GM19328 (cell line): Measurements from ENCODE around the gene ABCC8.

Experiments used
- ATAC-seq: cut with Tn5 transposase; IDR thresholded peaks from one replicate; pipeline ENCODE4 v1.9.1; 2021; ENCODE audit warnings: mild to moderate bottlenecking, moderate library complexity; ENCODE audit not compliant: unreplicated experiment

ABCC8 gene

GRCh38 chr11:17368551-17368950 is 108.1 kb downstream of the ABCC8 start:
- ATAC-seq, result no peak

- no peak for ATAC-seq
Measured at GRCh38 chr11:17366495-17366894, 110.2 kb downstream of the ABCC8 start.

DNA sequence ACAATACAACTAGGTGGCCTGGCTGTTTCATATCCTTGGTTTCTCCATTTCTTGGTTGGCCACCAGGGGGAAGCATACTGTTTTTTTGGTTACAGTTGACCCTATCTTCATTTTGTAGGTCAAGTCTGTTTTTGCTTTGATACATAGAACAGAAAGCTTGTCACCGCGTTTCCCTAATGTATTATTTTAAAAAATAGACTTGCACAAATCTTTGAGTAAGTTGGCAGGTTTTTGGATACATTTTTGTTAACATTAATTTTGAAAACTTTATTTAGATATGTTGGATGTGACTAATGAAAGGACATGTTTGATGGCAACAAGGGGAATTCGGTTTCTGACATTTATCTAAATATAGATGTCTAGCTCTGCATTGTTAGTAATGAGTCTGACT is 122.0 kb downstream of the ABCC8 start:
- no peak for ATAC-seq

- ATAC-seq, result no peak
Measured at GRCh38 chr11:17353821-17354600, 122.6 kb downstream of the ABCC8 start.

DNA sequence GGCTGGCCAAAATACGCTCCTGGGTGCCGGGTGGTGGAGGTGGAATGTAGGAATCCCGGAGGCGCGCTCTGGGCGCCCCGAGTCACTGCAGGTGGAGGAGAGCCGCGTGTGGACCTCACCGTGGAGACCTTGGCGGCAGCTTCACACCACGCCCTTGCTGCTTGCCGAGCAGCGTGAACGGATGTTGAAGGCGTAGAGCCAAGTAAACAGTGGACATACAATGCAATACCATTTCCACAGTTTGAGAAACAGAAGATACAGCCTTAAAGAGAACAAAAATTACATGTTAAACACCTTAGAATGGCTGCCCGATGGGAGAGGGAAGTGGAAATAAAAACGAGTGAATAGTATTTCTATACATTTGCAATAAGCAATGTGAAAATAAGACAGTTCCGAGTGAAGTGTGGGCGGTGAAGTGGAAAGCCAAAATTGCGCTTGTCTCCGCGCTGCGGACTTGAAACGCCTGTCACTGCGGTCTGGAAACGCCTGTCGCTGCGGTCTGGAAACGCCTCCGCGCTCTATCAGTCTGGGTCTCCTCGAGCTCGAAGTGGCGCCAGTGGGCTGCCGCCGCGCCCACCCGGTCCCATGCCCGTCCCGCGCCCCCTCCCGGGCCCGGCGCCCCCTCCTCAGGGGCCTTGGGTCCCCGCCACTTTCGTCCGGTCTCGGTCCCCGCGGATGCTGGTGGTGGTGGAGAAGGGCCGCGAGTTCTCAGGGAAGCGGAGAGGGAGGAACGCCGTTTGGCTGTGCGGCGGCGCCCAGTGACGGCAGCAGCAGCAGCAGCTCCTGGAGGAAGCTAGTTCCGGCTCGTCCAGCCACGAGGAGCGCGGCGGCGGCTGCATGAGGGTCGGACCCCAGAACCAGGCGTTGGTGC is 123.5 kb downstream of the ABCC8 start:
- ATAC-seq, result no peak

GRCh38 chr11:17351510-17352176 is 125.0 kb downstream of the ABCC8 start, which contains the start of gene NCR3LG1:
Gene NCR3LG1 (plus strand): TSS chr11:17351800. CDS start chr11:17351970, 170 bp downstream.
- ATAC-seq, result no peak

GRCh38 chr11:17351172-17351509 is 125.5 kb downstream of the ABCC8 start:
- ATAC-seq, result no peak

- no peak for ATAC-seq
Measured at GRCh38 chr11:17350455-17351171, 126.0 kb downstream of the ABCC8 start.

DNA sequence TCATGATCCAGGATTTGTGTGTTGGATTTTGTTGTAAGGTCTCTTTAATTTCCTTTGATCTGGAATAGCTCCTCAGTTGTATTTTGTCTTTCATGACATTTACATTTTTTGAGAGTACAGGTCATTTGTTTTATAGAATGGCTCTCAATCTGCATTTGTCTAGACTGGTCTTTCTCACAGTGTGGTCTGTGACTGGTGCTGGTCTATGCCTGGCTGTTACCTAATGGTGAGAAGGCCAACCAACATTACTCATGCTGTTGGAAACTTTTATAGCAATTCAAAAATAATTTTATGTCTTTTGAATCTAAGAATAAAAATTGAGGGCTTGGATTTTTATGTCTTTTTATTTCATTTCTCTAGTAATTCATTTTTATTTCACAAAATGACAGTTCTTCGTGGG is 129.0 kb downstream of the ABCC8 start:
- no peak for ATAC-seq

DNA sequence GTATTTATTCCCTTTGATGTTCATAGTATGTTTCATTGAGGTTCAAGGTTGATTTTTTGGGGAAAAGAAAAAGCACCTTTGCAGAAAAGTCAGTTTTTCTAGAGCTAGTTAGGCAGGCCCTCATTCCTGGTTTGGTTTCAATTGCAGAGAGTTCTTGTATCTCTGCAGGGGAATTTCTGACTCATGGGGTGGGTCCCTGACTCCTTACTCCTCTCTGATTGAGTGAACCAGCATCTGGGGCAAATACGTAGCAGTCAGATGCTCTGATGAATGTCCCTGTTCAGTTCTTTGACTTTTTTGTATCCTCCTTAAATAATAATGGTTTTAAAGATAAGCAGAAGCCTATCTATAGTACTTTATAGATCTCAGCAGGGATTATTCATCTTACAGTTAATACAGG is 132.7 kb downstream of the ABCC8 start:
- no peak for ATAC-seq

DNA sequence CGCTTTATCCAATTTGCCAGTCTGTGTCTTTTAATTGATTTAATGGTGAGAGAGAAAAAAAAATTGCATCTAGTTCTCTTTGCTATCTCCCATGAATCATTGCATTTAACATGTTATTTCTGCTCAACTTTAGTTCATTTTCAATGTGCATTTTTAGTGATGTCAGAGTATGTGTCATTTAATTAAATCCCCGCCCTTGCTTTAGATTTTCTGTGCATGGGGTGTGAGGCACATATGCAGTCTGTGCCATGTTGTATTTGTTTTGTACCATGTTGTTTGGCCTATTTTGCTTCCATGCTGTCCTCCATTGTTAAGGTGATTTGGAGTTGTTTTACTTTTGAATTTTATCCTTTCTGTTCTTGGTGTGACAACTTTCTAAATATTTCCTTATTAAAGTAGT is 133.4 kb downstream of the ABCC8 start:
- ATAC-seq, result no peak
